Small intestine (tissue), 7 donors: Measurements from ENCODE around the gene PPP1R12B. TPM values are rescaled to one million over a fixed set of nuclear protein-coding genes. Genes with fewer than 3 reads are reported as not detected.
"Not testable (repeated sequence)": the region's sequence is repeated elsewhere in the genome, so short reads cannot be mapped to it uniquely, and the experiment has no call there.

Source experiments
- DNase-seq, 2 donors: peaks; one replicate each; pipeline versions ENCODE4 v3.0.0 to v3.0.0-alpha.2; 2013
- FAIRE-seq: peaks from 2 replicates; lab custom pipeline; 2012; peaks lifted over from hg19 to GRCh38; lab: Jason Lieb, UNC
- H3K27ac ChIP-seq, 3 donors: one replicate each; pipeline ENCODE4 v1.5.1; 2013; ENCODE audit warnings: low read length in 2 of 3, mild to moderate bottlenecking in 2 of 3, control low read depth in 1 of 3, inconsistent platforms in 1 of 3, low read depth in 1 of 3, moderate library complexity in 1 of 3
- H3K27me3 ChIP-seq, 3 donors: one replicate each; pipeline ENCODE4 v1.6.1; 2013; ENCODE audit warnings: low read length in 3 of 3, inconsistent platforms in 1 of 3; ENCODE audit not compliant: control insufficient read depth in 3 of 3, insufficient read depth in 3 of 3
- H3K36me3 ChIP-seq, 3 donors: one replicate each; pipeline ENCODE4 v1.6.1; 2013; ENCODE audit warnings: low read length in 3 of 3, inconsistent platforms in 1 of 3, low read depth in 1 of 3, mild to moderate bottlenecking in 1 of 3, moderate library complexity in 1 of 3; ENCODE audit not compliant: control insufficient read depth in 3 of 3, insufficient read depth in 2 of 3
- H3K4me1 ChIP-seq, 3 donors: one replicate each; pipeline ENCODE4 v1.6.1; 2013; ENCODE audit warnings: low read length in 2 of 3, inconsistent platforms in 1 of 3, low read depth in 1 of 3, mild to moderate bottlenecking in 1 of 3, moderate library complexity in 1 of 3; ENCODE audit not compliant: control insufficient read depth in 3 of 3, insufficient read depth in 2 of 3
- H3K4me3 ChIP-seq, 3 donors: one replicate each; pipeline ENCODE4 v1.5.1; 2013; ENCODE audit warnings: low read length in 3 of 3, control low read depth in 1 of 3, inconsistent platforms in 1 of 3, low read depth in 1 of 3, mild to moderate bottlenecking in 1 of 3, moderate library complexity in 1 of 3
- H3K9me3 ChIP-seq, 2 donors: one replicate each; pipeline ENCODE4 v1.6.1; 2013; ENCODE audit warnings: low read depth in 1 of 2, low read length in 1 of 2; ENCODE audit not compliant: control insufficient read depth in 2 of 2, insufficient read depth in 1 of 2
- WGBS, 3 donors: extraction: QIAGEN DNeasy Blood & Tissue Kit; methylation state at CpG; one replicate each; pipeline ENCODE4 v1.1.7; 2013; 5-methylcytosine and 5-hydroxymethylcytosine counted together
- polyA plus RNA-seq, 4 donors: library from polyadenylated mRNA; stranded (reverse) in 3 of 4; unstranded in 1 of 4; fragments of 200-250 nt in 3 of 4; fragments of 120-200 nt in 1 of 4; gene quantifications; one replicate each; pipeline versions ENCODE4 v1.2.1 to v1.2.3, GENCODE V29; 2013
- donor health status: healthy with polysubstance abuse.
- donor health status: control.
- donor health status: control.
- donor health status: Bipolar disorder and iron deficiency.
- donor health status: healthy.

The PPP1R12B gene
- polyA plus RNA-seq, 4 donors: 1.1 to 18.1 (median 8.6) TPM

GRCh38 chr1:202624088-202624780 lies 275.7 kb downstream of the PPP1R12B start:
- DNase-seq (no peak), FAIRE-seq (no peak)
- H3K4me3 ChIP-seq: no peak overlapping the region
- peaks cover 0 to 5% (median 0%) of the 10 kb centered on the region in 3 donors for H3K36me3 ChIP-seq
- H3K27ac ChIP-seq: no peak overlapping the region
- 90 to 95% (median 92%) methylated on average over 7 of the region's 7 CpGs for WGBS, 3 donors
- peaks cover 0 to 7% (median 0%) of the 10 kb centered on the region in 3 donors for H3K4me1 ChIP-seq
- H3K27me3 ChIP-seq: no peaks in the 10 kb centered on the region
- no peaks in the 10 kb centered on the region for H3K9me3 ChIP-seq

GRCh38 chr1:202624781-202625108 lies 276.2 kb downstream of the PPP1R12B start:
- Histone ChIP-seq H3K36me3 (peaks cover 0 to 5% (median 0%) of the 10 kb centered on the region in 3 donors), H3K4me1 (peaks cover 0 to 7% (median 0%) of the 10 kb centered on the region in 3 donors), H3K4me3 (no peak overlapping the region), H3K9me3 (no peaks in the 10 kb centered on the region), H3K27me3 (no peaks in the 10 kb centered on the region), H3K27ac (no peak overlapping the region)
- DNase-seq: no peak
- FAIRE-seq: no peak
- WGBS, 3 donors: 63 to 78% (median 75%) methylated on average over 1 of the region's 1 CpG

- Histone ChIP-seq H3K27ac (no peak overlapping the region), H3K27me3 (no peaks in the 10 kb centered on the region), H3K9me3 (no peaks in the 10 kb centered on the region), H3K36me3 (peaks cover 0 to 5% (median 0%) of the 10 kb centered on the region in 3 donors), H3K4me3 (no peak overlapping the region), H3K4me1 (peaks cover 0 to 7% (median 0%) of the 10 kb centered on the region in 3 donors)
- FAIRE-seq: no peak
- DNase-seq: peak; percentile 55 to 67
- 37 to 65% (median 44%) methylated on average over 14 to 28 of the region's 28 CpGs for WGBS, 3 donors
Observed at GRCh38 chr1:202625416-202626360, 277.2 kb downstream of the PPP1R12B start.

GRCh38 chr1:202627036-202627435 lies 278.5 kb downstream of the PPP1R12B start:
- 44 to 61% (median 49%) methylated on average over 7 of the region's 7 CpGs for WGBS, 3 donors
- FAIRE-seq, H3K27ac ChIP-seq, H3K9me3 ChIP-seq, H3K36me3 ChIP-seq, H3K4me1 ChIP-seq, H3K27me3 ChIP-seq, H3K4me3 ChIP-seq: not testable (repeated sequence)
- peak in 1 of 2 donors; percentile 14 for DNase-seq

GRCh38 chr1:202627841-202628565 lies 279.5 kb downstream of the PPP1R12B start:
- DNase-seq (no peak), FAIRE-seq (no peak)
- no peak overlapping the region for H3K27ac ChIP-seq
- WGBS, 3 donors: 77 to 92% (median 89%) methylated on average over 13 of the region's 13 CpGs
- no peak overlapping the region for H3K4me3 ChIP-seq
- H3K9me3 ChIP-seq: no peaks in the 10 kb centered on the region
- peaks cover 0 to 7% (median 0%) of the 10 kb centered on the region in 3 donors for H3K4me1 ChIP-seq
- peaks cover 0 to 3% (median 0%) of the 10 kb centered on the region in 3 donors for H3K27me3 ChIP-seq
- H3K36me3 ChIP-seq: no peaks in the 10 kb centered on the region

GRCh38 chr1:202628646-202629215 lies 280.2 kb downstream of the PPP1R12B start:
- FAIRE-seq (no peak), DNase-seq (no peak)
- Histone ChIP-seq H3K27ac (no peak overlapping the region), H3K4me1 (peaks cover 0 to 7% (median 0%) of the 10 kb centered on the region in 3 donors), H3K4me3 (no peak overlapping the region), H3K36me3 (no peaks in the 10 kb centered on the region), H3K9me3 (no peaks in the 10 kb centered on the region), H3K27me3 (peaks cover 0 to 3% (median 0%) of the 10 kb centered on the region in 3 donors)
- WGBS, 3 donors: 85 to 90% (median 86%) methylated on average over 7 of the region's 7 CpGs

- H3K9me3 ChIP-seq, H3K27ac ChIP-seq, H3K4me1 ChIP-seq, H3K4me3 ChIP-seq, H3K36me3 ChIP-seq, H3K27me3 ChIP-seq, FAIRE-seq: not testable (repeated sequence)
- DNase-seq: peak in 1 of 2 donors; percentile 40
- 70 to 85% (median 74%) methylated on average over 2 of the region's 2 CpGs for WGBS, 3 donors
Observed at GRCh38 chr1:202629257-202629811, 280.8 kb downstream of the PPP1R12B start.
